Hepatocyte (in vitro differentiated cells): ENCODE measurements around the gene FBXL20. TPM values are rescaled to one million over a fixed set of nuclear protein-coding genes. Genes with fewer than 3 reads are reported as not detected.

Source experiments
- DNase-seq: peaks from one replicate; pipeline ENCODE4 v3.0.0-alpha.2; 2016; ENCODE audit warnings: low spot score
- H2AFZ ChIP-seq: fragments of 200-600 bp; sonication (generic); 2 replicates; pipeline ENCODE4 v1.6.0; 2016; ENCODE audit warnings: antibody characterized with exemption, mild to moderate bottlenecking
- H3K27ac ChIP-seq: fragments of 200-600 bp; sonication (generic); 2 replicates; pipeline ENCODE4 v1.5.1; 2016; ENCODE audit warnings: mild to moderate bottlenecking
- H3K27me3 ChIP-seq: fragments of 200-600 bp; sonication (generic); 2 replicates; pipeline ENCODE4 v1.6.1; 2016
- H3K36me3 ChIP-seq: fragments of 200-600 bp; sonication (generic); replicated peaks from 2 replicates; pipeline ENCODE4 v1.5.1; 2016; ENCODE audit warnings: low read depth; ENCODE audit not compliant: insufficient read depth
- H3K4me1 ChIP-seq: fragments of 200-600 bp; sonication (generic); 2 replicates; pipeline ENCODE4 v1.5.1; 2016; ENCODE audit warnings: mild to moderate bottlenecking, moderate library complexity; ENCODE audit not compliant: insufficient read depth
- H3K4me2 ChIP-seq: fragments of 200-600 bp; sonication (generic); 2 replicates; pipeline ENCODE4 v1.6.0; 2016
- H3K4me3 ChIP-seq: fragments of 200-600 bp; sonication (generic); 2 replicates; pipeline ENCODE4 v1.5.1; 2016; ENCODE audit warnings: mild to moderate bottlenecking
- H3K79me2 ChIP-seq: fragments of 200-600 bp; sonication (generic); 2 replicates; pipeline ENCODE4 v1.6.0; 2017; ENCODE audit warnings: mild to moderate bottlenecking
- H3K9me2 ChIP-seq: fragments of 200-600 bp; sonication (generic); replicated peaks from 2 replicates; pipeline ENCODE4 v1.6.0; 2017; ENCODE audit warnings: mild to moderate bottlenecking; ENCODE audit not compliant: insufficient read depth
- H3K9me3 ChIP-seq: fragments of 200-600 bp; sonication (generic); 2 replicates; pipeline ENCODE4 v1.5.1; 2016; ENCODE audit warnings: low read depth, mild to moderate bottlenecking
- H4K20me1 ChIP-seq: fragments of 200-600 bp; sonication (generic); 2 replicates; pipeline ENCODE4 v1.6.0; 2016; ENCODE audit warnings: mild to moderate bottlenecking; ENCODE audit not compliant: insufficient read depth, poor library complexity, severe bottlenecking
- EZH2 ChIP-seq: fragments of 200-600 bp; sonication (generic); IDR thresholded peaks from 2 replicates; pipeline ENCODE4 v1.6.1; 2016; ENCODE audit warnings: antibody characterized with exemption, mild to moderate bottlenecking, borderline replicate concordance
- EZH2phosphoT487 ChIP-seq: fragments of 200-600 bp; sonication (generic); IDR thresholded peaks from one replicate; pipeline ENCODE4 v1.6.1; 2018; ENCODE audit warnings: antibody characterized with exemption, mild to moderate bottlenecking, low read depth, moderate library complexity; ENCODE audit not compliant: unreplicated experiment, severe bottlenecking
- WGBS: methylation state at CpG from one replicate; pipeline ENCODE4 v1.1.6; 2016; ENCODE audit warnings: low lambda C conversion rate; ENCODE audit errors: missing lambda C conversion rate; 5-methylcytosine and 5-hydroxymethylcytosine counted together
- polyA plus RNA-seq: library from polyadenylated mRNA; unstranded; fragments of >200 nt; fragmentation: Nextera tagmentation; extraction: Ambion mirVana; gene quantifications from 2 replicates; pipeline ENCODE4 v1.2.1, GENCODE V29; 2016
- total RNA-seq: library from RNA; depleted of rRNA; stranded (reverse); fragments of >200 nt; gene quantifications from 2 replicates; pipeline ENCODE4 v1.2.3, GENCODE V29; 2014
- TF ChIP-seq, protein P1 (sequence below): fragments of 200-600 bp; sonication (generic); IDR thresholded peaks from 2 replicates; pipeline ENCODE4 v1.5.1; 2016; ENCODE audit warnings: antibody characterized with exemption, mild to moderate bottlenecking; ENCODE audit not compliant: poor library complexity

FBXL20 gene
- total and polyA plus RNA-seq, 2 experiments from 2014 or later: 8.0 to 11.6 TPM

DNA sequence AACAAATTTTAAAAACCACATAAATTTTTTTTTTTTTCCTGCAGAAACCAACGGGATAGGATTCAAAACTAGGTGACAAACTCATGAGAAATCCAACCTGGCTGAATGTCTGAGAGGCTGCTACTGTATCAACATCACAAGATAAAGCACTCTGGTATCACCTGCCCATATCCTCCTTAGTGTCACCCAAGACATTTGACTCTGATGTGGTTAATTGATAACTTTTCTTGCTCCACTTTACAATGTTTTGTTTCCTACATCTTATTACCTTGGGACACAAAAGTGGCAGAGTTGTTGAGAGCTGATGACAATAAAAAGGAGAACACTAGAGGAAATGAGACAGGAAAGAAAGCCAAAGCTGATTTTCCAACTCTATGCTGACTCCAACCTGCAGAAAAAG lies 4.0 kb upstream of the FBXL20 start:
- Histone ChIP-seq H3K79me2 (peaks cover 5% of the 10 kb centered on the region), H2AFZ (no peak overlapping the region), H3K27ac (peak overlapping the region; percentile 70), H3K4me3 (no peak overlapping the region), H3K9me3 (no peaks in the 10 kb centered on the region), H3K27me3 (no peaks in the 10 kb centered on the region), H3K36me3 (no peaks in the 10 kb centered on the region), H4K20me1 (no peaks in the 10 kb centered on the region), H3K9me2 (no peaks in the 10 kb centered on the region), H3K4me2 (no peak overlapping the region), H3K4me1 (peaks cover 12% of the 10 kb centered on the region)
- DNase-seq: peak; percentile 36
- 59% methylated on average over 1 of the region's 1 CpG for WGBS
- TF ChIP-seq EZH2phosphoT487: no peak
- TF ChIP-seq EZH2: no peak
- TF ChIP-seq, protein P1, sequence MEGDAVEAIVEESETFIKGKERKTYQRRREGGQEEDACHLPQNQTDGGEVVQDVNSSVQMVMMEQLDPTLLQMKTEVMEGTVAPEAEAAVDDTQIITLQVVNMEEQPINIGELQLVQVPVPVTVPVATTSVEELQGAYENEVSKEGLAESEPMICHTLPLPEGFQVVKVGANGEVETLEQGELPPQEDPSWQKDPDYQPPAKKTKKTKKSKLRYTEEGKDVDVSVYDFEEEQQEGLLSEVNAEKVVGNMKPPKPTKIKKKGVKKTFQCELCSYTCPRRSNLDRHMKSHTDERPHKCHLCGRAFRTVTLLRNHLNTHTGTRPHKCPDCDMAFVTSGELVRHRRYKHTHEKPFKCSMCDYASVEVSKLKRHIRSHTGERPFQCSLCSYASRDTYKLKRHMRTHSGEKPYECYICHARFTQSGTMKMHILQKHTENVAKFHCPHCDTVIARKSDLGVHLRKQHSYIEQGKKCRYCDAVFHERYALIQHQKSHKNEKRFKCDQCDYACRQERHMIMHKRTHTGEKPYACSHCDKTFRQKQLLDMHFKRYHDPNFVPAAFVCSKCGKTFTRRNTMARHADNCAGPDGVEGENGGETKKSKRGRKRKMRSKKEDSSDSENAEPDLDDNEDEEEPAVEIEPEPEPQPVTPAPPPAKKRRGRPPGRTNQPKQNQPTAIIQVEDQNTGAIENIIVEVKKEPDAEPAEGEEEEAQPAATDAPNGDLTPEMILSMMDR: no peak

DNA sequence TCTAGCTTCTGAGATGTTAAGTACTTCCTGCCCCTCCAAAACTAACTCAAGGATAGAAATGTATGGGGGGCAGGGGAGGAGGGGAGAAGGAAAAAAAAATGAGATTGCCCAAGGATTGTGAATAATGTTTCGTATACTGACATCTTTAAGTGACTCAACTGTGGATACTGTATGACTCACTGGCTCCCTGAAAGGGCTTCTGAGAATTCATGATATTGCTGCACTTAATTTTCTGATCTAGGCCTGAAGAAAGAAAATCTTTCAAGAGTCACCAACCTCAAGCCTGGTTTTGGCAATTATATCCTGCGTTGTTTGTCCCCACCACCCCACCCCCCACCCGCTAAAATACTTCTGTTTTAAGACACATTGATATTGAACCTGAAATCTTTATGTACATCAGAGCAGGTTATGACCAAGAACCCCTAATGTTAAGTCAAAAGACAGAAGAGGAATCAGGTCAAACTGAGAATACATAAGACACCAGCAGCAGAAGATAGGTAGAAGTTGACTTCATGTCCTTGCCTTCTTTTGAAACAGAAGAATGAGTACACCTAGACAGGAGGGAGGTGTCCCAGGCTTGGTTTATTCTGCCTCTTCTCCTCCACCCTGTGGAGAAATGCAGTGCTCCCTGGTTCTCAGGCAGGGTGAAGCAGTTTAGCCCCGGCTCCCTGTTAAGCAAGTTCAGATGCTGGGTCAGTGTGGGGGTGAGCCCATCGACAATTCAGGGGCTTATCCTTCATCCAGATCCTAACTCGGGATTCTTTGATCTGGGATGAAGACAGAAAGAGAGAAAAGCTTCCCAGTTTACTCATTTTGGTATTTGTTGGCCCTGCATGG lies 3.3 kb upstream of the FBXL20 start:
- peaks cover 17% of the 10 kb centered on the region for H3K4me1 ChIP-seq
- no peak for DNase-seq
- TF ChIP-seq, protein P1: no peak
- TF ChIP-seq EZH2phosphoT487: no peak
- peaks cover 5% of the 10 kb centered on the region for H4K20me1 ChIP-seq
- H3K9me2 ChIP-seq: no peaks in the 10 kb centered on the region
- H3K4me2 ChIP-seq: no peak overlapping the region
- H3K36me3 ChIP-seq: no peaks in the 10 kb centered on the region
- no peak overlapping the region for H2AFZ ChIP-seq
- peak overlapping the region; percentile 70 for H3K27ac ChIP-seq
- WGBS: 83% methylated on average over 6 of the region's 6 CpGs
- no peaks in the 10 kb centered on the region for H3K9me3 ChIP-seq
- H3K27me3 ChIP-seq: no peaks in the 10 kb centered on the region
- H3K79me2 ChIP-seq: peaks cover 12% of the 10 kb centered on the region
- H3K4me3 ChIP-seq: no peak overlapping the region

DNA sequence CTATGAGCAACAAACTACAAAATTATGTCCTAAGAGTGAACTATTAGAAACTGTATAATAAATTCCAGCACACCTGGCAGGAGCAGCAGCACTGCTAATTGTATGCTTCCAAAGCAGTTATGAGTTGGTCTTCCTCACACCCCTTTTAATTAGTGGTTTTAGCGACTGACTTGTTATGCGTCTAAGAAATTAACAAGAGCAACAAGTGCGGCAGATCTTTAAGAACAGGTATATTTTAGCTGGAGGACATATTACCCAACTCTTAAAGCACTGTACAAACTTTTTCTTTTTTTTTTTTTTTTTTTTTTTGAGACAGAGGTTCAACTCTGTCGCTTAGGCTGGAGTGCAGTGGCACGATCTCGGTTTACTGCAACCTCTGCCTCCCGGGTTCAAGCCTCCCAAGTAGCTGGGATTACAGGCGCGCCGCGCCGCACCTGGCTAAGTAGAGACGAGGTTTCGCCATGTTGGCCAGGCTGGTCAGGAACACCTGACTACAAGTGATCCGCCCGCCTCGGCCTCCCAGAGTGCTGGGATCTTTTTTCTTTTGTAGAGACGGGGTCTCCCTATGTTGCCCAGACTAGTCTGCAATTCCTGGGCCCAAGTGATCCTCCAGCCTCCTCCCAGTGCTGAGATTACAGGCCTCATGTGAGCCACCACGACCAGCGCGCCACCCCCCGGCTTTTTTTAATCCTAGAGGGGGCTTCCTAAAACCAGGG lies 1.6 kb upstream of the FBXL20 start:
- H3K4me2 ChIP-seq: peak overlapping the region; percentile 83
- H3K36me3 ChIP-seq: no peaks in the 10 kb centered on the region
- TF ChIP-seq, protein P1: no peak
- no peak for TF ChIP-seq EZH2phosphoT487
- TF ChIP-seq EZH2: no peak
- no peaks in the 10 kb centered on the region for H3K9me3 ChIP-seq
- WGBS: 86% methylated on average over 22 of the region's 22 CpGs
- no peaks in the 10 kb centered on the region for H3K27me3 ChIP-seq
- H3K27ac ChIP-seq: no peak overlapping the region
- H2AFZ ChIP-seq: no peak overlapping the region
- no peaks in the 10 kb centered on the region for H3K9me2 ChIP-seq
- peaks cover 17% of the 10 kb centered on the region for H4K20me1 ChIP-seq
- DNase-seq: no peak
- peaks cover 18% of the 10 kb centered on the region for H3K4me1 ChIP-seq
- H3K79me2 ChIP-seq: peaks cover 29% of the 10 kb centered on the region
- no peak overlapping the region for H3K4me3 ChIP-seq
